ENCODE results near the gene SNED1. TPM values are rescaled to one million over a fixed set of nuclear protein-coding genes. Genes with fewer than 3 reads are reported as not detected.

The SNED1 gene
- total RNA-seq, 3 donors from 2014 or later, result 27.1 to 46.9 (median 35.2) TPM

DNA sequence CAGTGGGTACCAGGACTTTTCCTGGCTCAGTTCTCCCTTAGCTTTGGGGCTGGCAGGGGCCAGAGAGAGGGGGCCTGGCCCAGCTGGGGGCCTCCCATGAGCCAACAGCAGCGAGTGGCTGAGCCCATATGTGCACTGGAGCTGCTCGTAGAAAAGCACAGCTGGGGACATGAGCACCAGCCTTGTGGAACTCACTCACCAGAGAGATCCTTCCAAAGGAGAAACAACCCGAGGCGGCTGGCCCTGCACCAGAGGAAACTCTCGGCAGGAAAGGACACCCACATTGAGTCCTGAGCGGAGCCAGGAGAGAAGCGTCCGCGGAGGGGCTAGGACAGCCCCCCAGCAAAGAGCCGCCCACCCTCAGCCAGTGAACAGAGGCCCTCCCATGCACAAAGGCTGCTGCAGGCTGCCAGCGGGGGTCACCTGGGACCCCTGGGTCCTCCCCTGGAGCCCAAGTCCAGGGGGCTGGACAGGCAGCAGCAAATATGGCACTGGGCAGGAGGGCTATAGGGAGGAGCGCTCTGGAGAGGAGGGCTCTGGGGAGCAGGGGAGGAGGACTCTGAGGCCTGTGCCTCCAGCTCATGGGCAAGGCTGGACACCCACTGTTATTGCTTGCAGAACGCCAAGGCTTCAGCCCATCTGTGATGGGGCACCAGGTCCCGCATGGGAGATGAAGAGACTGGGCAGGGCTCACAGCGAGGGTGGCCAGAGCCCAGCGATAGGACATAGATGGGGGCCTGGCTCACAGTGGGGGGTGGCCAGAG, 42.1 kb upstream of the SNED1 start:
- Histone ChIP-seq H3K9me3 (no peaks in the 10 kb centered on the region), H3K36me3 (no peaks in the 10 kb centered on the region), H3K27me3 (no peaks in the 10 kb centered on the region), H3K4me1 (peaks cover 5 to 7% of the 10 kb centered on the region in 2 donors), H3K27ac (peak overlapping the region in 1 of 2 donors; percentile 3), H3K4me3 (no peak overlapping the region)
- no peak for TF ChIP-seq POLR2AphosphoS5 (IDR thresholded peaks at IDR 0.05)
- no peak for TF ChIP-seq POLR2A (IDR thresholded peaks at IDR 0.05)
- TF ChIP-seq, protein P1, sequence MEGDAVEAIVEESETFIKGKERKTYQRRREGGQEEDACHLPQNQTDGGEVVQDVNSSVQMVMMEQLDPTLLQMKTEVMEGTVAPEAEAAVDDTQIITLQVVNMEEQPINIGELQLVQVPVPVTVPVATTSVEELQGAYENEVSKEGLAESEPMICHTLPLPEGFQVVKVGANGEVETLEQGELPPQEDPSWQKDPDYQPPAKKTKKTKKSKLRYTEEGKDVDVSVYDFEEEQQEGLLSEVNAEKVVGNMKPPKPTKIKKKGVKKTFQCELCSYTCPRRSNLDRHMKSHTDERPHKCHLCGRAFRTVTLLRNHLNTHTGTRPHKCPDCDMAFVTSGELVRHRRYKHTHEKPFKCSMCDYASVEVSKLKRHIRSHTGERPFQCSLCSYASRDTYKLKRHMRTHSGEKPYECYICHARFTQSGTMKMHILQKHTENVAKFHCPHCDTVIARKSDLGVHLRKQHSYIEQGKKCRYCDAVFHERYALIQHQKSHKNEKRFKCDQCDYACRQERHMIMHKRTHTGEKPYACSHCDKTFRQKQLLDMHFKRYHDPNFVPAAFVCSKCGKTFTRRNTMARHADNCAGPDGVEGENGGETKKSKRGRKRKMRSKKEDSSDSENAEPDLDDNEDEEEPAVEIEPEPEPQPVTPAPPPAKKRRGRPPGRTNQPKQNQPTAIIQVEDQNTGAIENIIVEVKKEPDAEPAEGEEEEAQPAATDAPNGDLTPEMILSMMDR (IDR thresholded peaks at IDR 0.05), result no peak
- intact Hi-C loops (cut with DNase I; ENCODE audit: low total_unique reads), result no loop called here
- DNase-seq (ENCODE audit: low spot score in 2 of 2), result peak; percentile 33 to 47

DNA sequence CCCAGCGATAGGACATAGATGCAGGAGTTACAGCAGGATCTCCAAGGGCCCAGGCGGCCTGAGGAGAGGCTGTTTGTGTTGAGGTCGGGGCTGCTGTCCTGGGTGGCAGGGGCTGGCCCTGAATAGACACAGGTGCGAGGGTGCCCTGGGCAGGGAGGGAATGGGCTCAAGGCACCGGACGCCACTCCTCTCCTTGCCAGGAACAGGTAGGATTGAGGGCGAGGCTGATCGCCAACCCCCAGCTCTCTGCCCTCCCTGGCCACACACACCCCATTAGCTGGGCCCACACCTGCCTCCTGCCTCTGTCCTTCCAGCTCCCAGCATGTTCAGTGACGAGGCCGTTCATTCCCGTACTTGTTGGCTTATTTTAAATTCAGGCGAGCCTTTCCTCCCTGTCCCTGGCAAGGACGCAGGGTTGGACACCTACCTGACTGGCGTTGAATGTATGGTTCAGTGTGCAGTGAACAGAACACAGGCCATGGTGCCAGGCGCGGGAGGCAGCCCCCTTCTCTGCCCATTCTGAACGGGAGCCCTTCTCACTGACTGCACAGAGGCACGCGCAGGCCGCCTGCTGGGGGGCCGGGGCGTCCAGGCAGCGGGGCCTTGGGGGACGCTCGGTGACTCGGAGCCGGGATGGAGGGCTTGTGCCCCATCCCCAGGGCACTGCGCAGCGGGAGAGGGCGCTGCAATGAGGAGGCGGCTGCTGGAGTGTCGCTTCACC, 41.3 kb upstream of the SNED1 start:
- TF ChIP-seq POLR2A (IDR thresholded peaks at IDR 0.05), result no peak
- TF ChIP-seq, protein P1 (IDR thresholded peaks at IDR 0.05), result no peak
- TF ChIP-seq POLR2AphosphoS5 (IDR thresholded peaks at IDR 0.05), result no peak
- H3K36me3 ChIP-seq, result no peaks in the 10 kb centered on the region
- H3K4me3 ChIP-seq, result no peak overlapping the region
- H3K9me3 ChIP-seq, result no peaks in the 10 kb centered on the region
- H3K4me1 ChIP-seq, result peaks cover 5 to 7% of the 10 kb centered on the region in 2 donors
- H3K27ac ChIP-seq, result peak overlapping the region in 1 of 2 donors; percentile 89
- DNase-seq (ENCODE audit: low spot score in 2 of 2), result peak; percentile 15 to 20
- no peaks in the 10 kb centered on the region for H3K27me3 ChIP-seq
- intact Hi-C loops (cut with DNase I; ENCODE audit: low total_unique reads), result no loop called here

DNA sequence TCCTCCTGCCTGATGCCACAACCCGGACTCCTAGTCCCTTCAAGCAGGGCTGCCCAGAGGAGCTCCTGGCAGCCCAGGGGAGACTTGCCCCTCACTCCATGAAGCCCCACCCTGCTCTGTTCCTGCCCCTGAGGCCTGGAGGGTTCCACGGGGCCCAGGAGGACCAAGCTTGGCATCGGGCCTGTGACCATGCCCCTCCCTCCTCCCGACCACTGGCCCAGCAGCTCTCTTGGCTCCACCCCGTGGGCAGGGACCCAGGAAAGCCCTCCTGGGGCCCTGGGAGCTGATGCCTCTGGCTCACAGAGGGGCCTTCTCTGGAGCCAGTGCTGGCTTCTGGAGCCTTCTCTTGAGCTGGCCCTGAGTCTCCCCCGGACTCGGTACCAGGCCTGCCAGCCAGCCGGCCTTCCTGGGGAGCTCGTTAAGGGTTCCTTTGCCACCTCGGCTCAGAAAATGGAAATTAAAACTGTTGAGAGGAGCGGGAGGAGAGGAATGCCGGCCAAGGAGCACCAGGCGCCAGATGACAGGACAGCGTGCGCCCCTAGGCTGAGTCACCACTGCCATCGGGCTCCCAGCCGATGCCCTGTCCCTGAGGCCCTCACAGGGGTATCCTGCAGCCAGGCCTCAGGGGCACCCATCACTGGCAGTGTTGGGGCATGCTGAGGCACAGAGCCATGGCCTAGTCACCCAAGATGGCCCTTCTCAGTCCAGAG, 40.6 kb upstream of the SNED1 start:
- H3K9me3 ChIP-seq, result no peaks in the 10 kb centered on the region
- peaks cover 5 to 7% of the 10 kb centered on the region in 2 donors for H3K4me1 ChIP-seq
- TF ChIP-seq POLR2AphosphoS5 (IDR thresholded peaks at IDR 0.05), result no peak
- no peak for TF ChIP-seq POLR2A (IDR thresholded peaks at IDR 0.05)
- TF ChIP-seq, protein P1 (IDR thresholded peaks at IDR 0.05), result no peak
- H3K27ac ChIP-seq, result peak overlapping the region in 1 of 2 donors; percentile 89
- intact Hi-C loops (cut with DNase I; ENCODE audit: low total_unique reads), result no loop called here
- H3K27me3 ChIP-seq, result no peaks in the 10 kb centered on the region
- H3K36me3 ChIP-seq, result no peaks in the 10 kb centered on the region
- no peak overlapping the region for H3K4me3 ChIP-seq
- DNase-seq (ENCODE audit: low spot score in 2 of 2), result peak; percentile 15 to 28

DNA sequence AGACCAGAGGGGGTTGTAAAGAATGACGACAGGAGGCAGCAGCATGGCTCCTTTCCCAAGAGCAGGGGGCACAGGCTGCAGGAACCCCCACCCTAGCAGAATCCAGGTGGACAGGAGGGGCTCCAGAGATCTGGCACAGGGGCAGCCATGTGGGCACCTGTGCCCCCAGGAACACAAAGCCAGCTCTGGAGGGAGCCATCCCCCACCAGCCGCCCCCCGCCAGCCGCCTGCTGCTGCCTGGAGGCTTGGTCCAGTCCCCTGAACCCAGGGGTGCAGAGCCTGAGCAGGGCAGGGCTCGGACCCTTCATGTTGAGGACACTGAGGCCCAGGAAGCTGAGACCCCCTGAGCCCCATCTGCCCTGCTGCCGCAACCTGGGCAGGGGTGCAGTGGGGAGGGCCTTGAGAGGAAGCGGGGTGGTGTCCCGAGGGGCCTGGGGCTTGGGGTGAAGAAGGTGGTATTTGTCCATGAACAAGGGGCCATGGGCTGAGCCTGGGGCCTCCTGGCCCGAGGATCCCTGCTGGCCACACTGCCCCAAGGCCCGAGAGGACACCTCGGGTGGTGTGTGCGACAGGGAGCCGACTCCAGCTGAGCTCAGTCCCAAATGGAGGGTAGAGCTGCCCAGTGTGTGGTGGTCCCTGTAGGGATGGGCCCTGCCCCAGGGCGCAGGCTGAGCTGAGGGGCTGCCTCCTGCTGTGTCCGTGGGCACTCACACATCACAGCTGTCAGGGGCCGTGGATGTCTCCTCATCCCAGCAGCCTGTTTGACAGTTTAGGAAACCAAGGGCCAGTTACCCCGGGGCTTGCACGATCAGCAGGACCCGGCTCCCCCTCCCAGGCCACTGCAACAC, 39.8 kb upstream of the SNED1 start:
- no peaks in the 10 kb centered on the region for H3K9me3 ChIP-seq
- H3K27me3 ChIP-seq, result no peaks in the 10 kb centered on the region
- H3K36me3 ChIP-seq, result no peaks in the 10 kb centered on the region
- peaks cover 5 to 7% of the 10 kb centered on the region in 2 donors for H3K4me1 ChIP-seq
- DNase-seq (ENCODE audit: low spot score in 2 of 2), result peak; percentile 15 to 49
- peak overlapping the region in 1 of 2 donors; percentile 89 for H3K27ac ChIP-seq
- no peak overlapping the region for H3K4me3 ChIP-seq
- intact Hi-C loops (cut with DNase I; ENCODE audit: low total_unique reads), result no loop called here
- TF ChIP-seq POLR2AphosphoS5 (IDR thresholded peaks at IDR 0.05) (no peak), POLR2A (IDR thresholded peaks at IDR 0.05) (no peak)
- TF ChIP-seq, protein P1 (IDR thresholded peaks at IDR 0.05), result no peak

Data from breast epithelium (tissue), 4 donors.